K562 (cell line): ENCODE measurements around the gene ZNF837. TPM values are rescaled to one million over a fixed set of nuclear protein-coding genes. Genes with fewer than 3 reads are reported as not detected.

ENCODE experiments used
- ARHGAP35 ChIP-seq: fragments of 450-650 bp; IDR thresholded peaks from 2 replicates; pipeline ENCODE4 v1.6.1; 2018; ENCODE audit not compliant: partially characterized antibody
- CHD1 ChIP-seq: fragments of 200-600 bp; sonication (generic); IDR thresholded peaks from one replicate; pipeline ENCODE4 v1.6.1; 2012; ENCODE audit warnings: mild to moderate bottlenecking, moderate library complexity, low read length, inconsistent platforms
- CXXC5 ChIP-seq: fragments of 250-450 bp; sonication (Bioruptor Pico); IDR thresholded peaks from 2 replicates; pipeline ENCODE4 v1.8.0; 2022; ENCODE audit warnings: inconsistent platforms, mild to moderate bottlenecking, moderate library complexity
- GTF2B ChIP-seq: IDR thresholded peaks from 2 replicates; pipeline ENCODE4 v1.6.1; 2011; ENCODE audit not compliant: insufficient read length; ENCODE audit errors: extremely low read depth
- L3MBTL2 ChIP-seq: fragments of 450-650 bp; IDR thresholded peaks from 2 replicates; pipeline ENCODE4 v1.6.1; 2016; ENCODE audit warnings: mild to moderate bottlenecking, moderate library complexity
- NEUROD1 ChIP-seq: fragments of 150-350 bp; IDR thresholded peaks from 2 replicates; pipeline ENCODE4 v1.6.1; 2014; ENCODE audit warnings: borderline replicate concordance, low read length, low read depth; ENCODE audit not compliant: partially characterized antibody
- NFIC ChIP-seq: fragments of 450-650 bp; IDR thresholded peaks from 2 replicates; pipeline ENCODE4 v1.6.1; 2017; ENCODE audit warnings: mild to moderate bottlenecking, inconsistent platforms
- NONO ChIP-seq, 2 experiments: fragments of 200-400 bp in 1 of 2; fragments of 450-650 bp in 1 of 2; formaldehyde crosslinking in 1 of 2; IDR thresholded peaks; 2 replicates each; pipeline ENCODE4 v1.6.1; 2017; ENCODE audit warnings: low read depth in 2 of 2, mild to moderate bottlenecking in 2 of 2, moderate library complexity in 2 of 2, low read length in 1 of 2
- PHF20 ChIP-seq: fragments of 450-650 bp; IDR thresholded peaks from 2 replicates; pipeline ENCODE4 v1.6.1; 2018; ENCODE audit not compliant: partially characterized antibody
- SLC30A9 ChIP-seq: fragments of 250-450 bp; sonication (Bioruptor Pico); IDR thresholded peaks from 2 replicates; pipeline ENCODE4 v1.8.0; 2022; ENCODE audit warnings: mild to moderate bottlenecking, moderate library complexity
- ZBTB17 ChIP-seq: fragments of 450-650 bp; formaldehyde crosslinking; IDR thresholded peaks from 2 replicates; pipeline ENCODE4 v1.4.0; 2020; ENCODE audit warnings: mild to moderate bottlenecking
- ZBTB7A ChIP-seq: IDR thresholded peaks from 2 replicates; pipeline ENCODE4 v1.6.1; 2011; ENCODE audit warnings: low read depth, mild to moderate bottlenecking, low read length, moderate library complexity, borderline replicate concordance; ENCODE audit not compliant: control insufficient read depth
- ZNF184 ChIP-seq: sonication (generic); formaldehyde crosslinking; IDR thresholded peaks from 2 replicates; pipeline ENCODE4 v1.5.0; 2020; ENCODE audit warnings: missing genetic modification reagents
- ZNF280A ChIP-seq: fragments of 450-650 bp; IDR thresholded peaks from 2 replicates; pipeline ENCODE4 v1.6.1; 2018; ENCODE audit warnings: mild to moderate bottlenecking, low read depth; ENCODE audit not compliant: partially characterized antibody
- ZNF3 ChIP-seq: fragments of 250-450 bp; sonication (Bioruptor Pico); IDR thresholded peaks from 2 replicates; pipeline ENCODE4 v1.5.0; 2021; ENCODE audit warnings: mild to moderate bottlenecking, moderate library complexity
- ZNF589 ChIP-seq: fragments of 200-800 bp; sonication (Bioruptor generic); IDR thresholded peaks from 2 replicates; pipeline ENCODE4 v1.6.1; 2016; ENCODE audit warnings: low read depth, missing genetic modification characterization, missing compliant biosample characterization
- ZNF76 ChIP-seq: fragments of 250-450 bp; sonication (Bioruptor Pico); IDR thresholded peaks from 2 replicates; pipeline ENCODE4 v1.4.0; 2020; ENCODE audit warnings: mild to moderate bottlenecking, moderate library complexity, borderline replicate concordance
- polyA plus RNA-seq, 8 experiments: library from polyadenylated mRNA; depleted of rRNA in 4 of 8; stranded (reverse) in 5 of 8; unstranded in 3 of 8; fragments of >200 nt; fragmentation: Nextera tagmentation in 2 of 8; fragmentation: Illumina TruSeq in 1 of 8; extraction: Ambion mirVana in 2 of 8; extraction: Trizol in 1 of 8; gene quantifications; 2 replicates each; pipeline versions ENCODE4 v1.2.1 to v1.2.3, GENCODE V29; 2011 to 2014; ENCODE audit warnings: inconsistent platforms in 1 of 8, missing spikeins in 1 of 8
- total RNA-seq, 7 experiments: library from RNA; depleted of rRNA in 6 of 7; stranded (reverse); fragments of >200 nt in 6 of 7; fragmentation: Illumina TruSeq in 2 of 7; extraction: Trizol in 2 of 7; gene quantifications; 2 replicates each; pipeline versions ENCODE4 v1.2.1 to v1.2.3, GENCODE V29; 2011 to 2021; ENCODE audit warnings: low replicate concordance in 1 of 7
- TF ChIP-seq, protein P1 (sequence below), 3 experiments: fragments of 200-800 bp in 1 of 3; sonication (Bioruptor generic) in 1 of 3; sonication (generic) in 1 of 3; formaldehyde crosslinking in 1 of 3; IDR thresholded peaks; 2 replicates each; pipeline versions ENCODE4 v1.6.1 to v1.8.0; 2016 to 2022; ENCODE audit warnings: mild to moderate bottlenecking in 2 of 3, missing compliant biosample characterization in 2 of 3, missing genetic modification characterization in 2 of 3, missing genetic modification reagents in 1 of 3
- TF ChIP-seq, protein P2 (sequence below): sonication (generic); formaldehyde crosslinking; IDR thresholded peaks from 2 replicates; pipeline ENCODE4 v1.8.0; 2022; ENCODE audit warnings: mild to moderate bottlenecking, low read depth, missing genetic modification reagents
- TF ChIP-seq, protein P3 (sequence below): fragments of 450-650 bp; IDR thresholded peaks from 2 replicates; pipeline ENCODE4 v1.6.1; 2016; ENCODE audit warnings: borderline replicate concordance

The ZNF837 gene
- total and polyA plus RNA-seq, 9 of the 15 experiments (the other 6 are each of a cell fraction or from before 2014, with no cell fraction given): 0.11 to 2.1 (median 0.57) TPM; not detected in 4

GRCh38 chr19:58386576-58387337 lies 5.9 kb upstream of the ZNF837 start, which contains the start of gene RPS5 (continued):
- TF ChIP-seq ZBTB7A: peak; percentile 4; the same call in 1 of the 2 replicates
- TF ChIP-seq ARHGAP35: peak; percentile 24
- peak; percentile 89 for TF ChIP-seq CXXC5
- TF ChIP-seq ZNF589 (CRISPR knock-in tag): no peak
- no peak for TF ChIP-seq ZNF280A
- no peak for TF ChIP-seq NFIC
- peak; percentile 54; the same call in 1 of the 2 replicates for TF ChIP-seq ZBTB17 (CRISPR knock-in tag)
- no peak for TF ChIP-seq ZNF184 (CRISPR knock-in tag)
- peak; percentile 61 for TF ChIP-seq CHD1
- TF ChIP-seq NEUROD1: no peak
- TF ChIP-seq, protein P1, sequence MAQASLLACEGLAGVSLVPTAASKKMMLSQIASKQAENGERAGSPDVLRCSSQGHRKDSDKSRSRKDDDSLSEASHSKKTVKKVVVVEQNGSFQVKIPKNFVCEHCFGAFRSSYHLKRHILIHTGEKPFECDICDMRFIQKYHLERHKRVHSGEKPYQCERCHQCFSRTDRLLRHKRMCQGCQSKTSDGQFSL (CRISPR knock-in tag; IDR thresholded peaks at IDR 0.05): no peak
- TF ChIP-seq, protein P1 (tag; IDR thresholded peaks at IDR 0.05): no peak
- peak in 1 of 2 experiments; percentile 59; a peak in 1 of 4 replicates for TF ChIP-seq NONO (IDR thresholded peaks at IDR 0.05; ENCODE audit: low read depth in 2 of 2, low read length in 1 of 2)
- peak; percentile 60 for TF ChIP-seq PHF20
- TF ChIP-seq ZNF76 (CRISPR knock-in tag): peak; percentile 78; the same call in 1 of the 2 replicates
- TF ChIP-seq L3MBTL2: peak; percentile 95
- TF ChIP-seq, protein P2, sequence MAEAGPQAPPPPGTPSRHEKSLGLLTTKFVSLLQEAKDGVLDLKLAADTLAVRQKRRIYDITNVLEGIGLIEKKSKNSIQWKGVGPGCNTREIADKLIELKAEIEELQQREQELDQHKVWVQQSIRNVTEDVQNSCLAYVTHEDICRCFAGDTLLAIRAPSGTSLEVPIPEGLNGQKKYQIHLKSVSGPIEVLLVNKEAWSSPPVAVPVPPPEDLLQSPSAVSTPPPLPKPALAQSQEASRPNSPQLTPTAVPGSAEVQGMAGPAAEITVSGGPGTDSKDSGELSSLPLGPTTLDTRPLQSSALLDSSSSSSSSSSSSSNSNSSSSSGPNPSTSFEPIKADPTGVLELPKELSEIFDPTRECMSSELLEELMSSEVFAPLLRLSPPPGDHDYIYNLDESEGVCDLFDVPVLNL (CRISPR knock-in tag): 0 out of 2 replicates have a peak, but pooled peaks have one; percentile 17
- TF ChIP-seq ZNF3 (CRISPR knock-in tag): no peak
- TF ChIP-seq, protein P3, sequence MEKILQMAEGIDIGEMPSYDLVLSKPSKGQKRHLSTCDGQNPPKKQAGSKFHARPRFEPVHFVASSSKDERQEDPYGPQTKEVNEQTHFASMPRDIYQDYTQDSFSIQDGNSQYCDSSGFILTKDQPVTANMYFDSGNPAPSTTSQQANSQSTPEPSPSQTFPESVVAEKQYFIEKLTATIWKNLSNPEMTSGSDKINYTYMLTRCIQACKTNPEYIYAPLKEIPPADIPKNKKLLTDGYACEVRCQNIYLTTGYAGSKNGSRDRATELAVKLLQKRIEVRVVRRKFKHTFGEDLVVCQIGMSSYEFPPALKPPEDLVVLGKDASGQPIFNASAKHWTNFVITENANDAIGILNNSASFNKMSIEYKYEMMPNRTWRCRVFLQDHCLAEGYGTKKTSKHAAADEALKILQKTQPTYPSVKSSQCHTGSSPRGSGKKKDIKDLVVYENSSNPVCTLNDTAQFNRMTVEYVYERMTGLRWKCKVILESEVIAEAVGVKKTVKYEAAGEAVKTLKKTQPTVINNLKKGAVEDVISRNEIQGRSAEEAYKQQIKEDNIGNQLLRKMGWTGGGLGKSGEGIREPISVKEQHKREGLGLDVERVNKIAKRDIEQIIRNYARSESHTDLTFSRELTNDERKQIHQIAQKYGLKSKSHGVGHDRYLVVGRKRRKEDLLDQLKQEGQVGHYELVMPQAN: peak; percentile 34; the same call in 1 of the 2 replicates
- no peak for TF ChIP-seq SLC30A9 (CRISPR knock-in tag)
- TF ChIP-seq GTF2B: peak; percentile 75
